ENCODE results near the gene FAM163B.

DNA sequence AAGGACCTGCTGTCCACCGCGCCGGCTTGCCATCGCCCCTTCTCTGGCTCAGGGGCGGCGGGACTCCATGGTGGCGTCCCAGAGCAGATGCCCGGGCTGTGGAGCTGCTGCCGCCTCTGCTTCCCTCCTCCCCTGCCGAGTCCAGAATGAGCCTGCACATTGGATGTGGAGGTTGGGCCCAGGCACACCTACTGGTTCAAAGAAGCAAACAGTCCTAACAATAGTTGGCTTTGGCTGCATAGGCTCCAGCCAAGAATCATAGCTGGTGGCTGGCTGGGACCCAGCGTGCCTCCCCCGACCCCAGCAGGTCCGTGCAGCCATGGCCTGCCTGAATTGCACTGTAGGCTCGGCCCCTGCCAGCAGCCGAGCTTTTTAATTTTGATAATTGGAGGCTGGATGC is 48.9 kb downstream of the FAM163B start:
- TF ChIP-seq, protein P1, sequence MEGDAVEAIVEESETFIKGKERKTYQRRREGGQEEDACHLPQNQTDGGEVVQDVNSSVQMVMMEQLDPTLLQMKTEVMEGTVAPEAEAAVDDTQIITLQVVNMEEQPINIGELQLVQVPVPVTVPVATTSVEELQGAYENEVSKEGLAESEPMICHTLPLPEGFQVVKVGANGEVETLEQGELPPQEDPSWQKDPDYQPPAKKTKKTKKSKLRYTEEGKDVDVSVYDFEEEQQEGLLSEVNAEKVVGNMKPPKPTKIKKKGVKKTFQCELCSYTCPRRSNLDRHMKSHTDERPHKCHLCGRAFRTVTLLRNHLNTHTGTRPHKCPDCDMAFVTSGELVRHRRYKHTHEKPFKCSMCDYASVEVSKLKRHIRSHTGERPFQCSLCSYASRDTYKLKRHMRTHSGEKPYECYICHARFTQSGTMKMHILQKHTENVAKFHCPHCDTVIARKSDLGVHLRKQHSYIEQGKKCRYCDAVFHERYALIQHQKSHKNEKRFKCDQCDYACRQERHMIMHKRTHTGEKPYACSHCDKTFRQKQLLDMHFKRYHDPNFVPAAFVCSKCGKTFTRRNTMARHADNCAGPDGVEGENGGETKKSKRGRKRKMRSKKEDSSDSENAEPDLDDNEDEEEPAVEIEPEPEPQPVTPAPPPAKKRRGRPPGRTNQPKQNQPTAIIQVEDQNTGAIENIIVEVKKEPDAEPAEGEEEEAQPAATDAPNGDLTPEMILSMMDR (IDR thresholded peaks at IDR 0.05; ENCODE audit: poor library complexity): no peak
- no peak for TF ChIP-seq EZH2phosphoT487 (IDR thresholded peaks at IDR 0.05; ENCODE audit: low read depth, severe bottlenecking, unreplicated experiment)

Measured in hepatocyte (in vitro differentiated cells).